Measurements from ENCODE around the gene RPS6KC1. TPM values are rescaled to one million over a fixed set of nuclear protein-coding genes. Genes with fewer than 3 reads are reported as not detected.
A peak's percentile ranks its signal among the peaks of the same experiment; 100 is the strongest.

RPS6KC1 gene
- total and polyA plus RNA-seq, 5 experiments from 2014 or later: 5.1 to 15.6 (median 5.9) TPM

DNA sequence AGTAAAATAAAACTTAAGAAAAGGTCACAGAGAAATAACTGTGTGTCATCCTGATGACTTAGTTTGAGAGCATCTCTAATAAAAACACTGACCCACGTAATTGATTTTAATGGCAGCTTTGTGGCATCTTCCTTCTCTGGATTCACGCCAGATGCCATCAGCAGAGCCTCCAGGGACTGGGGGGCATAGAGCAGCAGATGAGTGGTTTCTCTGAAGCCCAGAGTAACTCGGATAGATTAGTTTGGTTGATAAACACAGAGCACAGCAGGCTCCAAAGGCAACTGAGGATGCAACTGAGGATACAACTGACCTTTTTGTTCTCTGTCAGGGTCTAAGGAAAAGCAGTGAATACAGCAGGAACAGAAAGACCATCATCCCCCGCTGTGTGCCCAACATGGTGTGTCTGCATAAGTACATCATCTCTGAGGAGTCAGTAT is 180.8 kb downstream of the RPS6KC1 start:
- Mint-ChIP-seq H3K27me3 (no peaks in the 10 kb centered on the region), H3K27ac (no peak overlapping the region), H3K4me3 (no peak overlapping the region), H3K36me3 (peaks cover 0 to 20% (median 15%) of the 10 kb centered on the region in 3 donors), H3K9me3 (no peaks in the 10 kb centered on the region), H3K4me1 (peaks cover 2 to 9% (median 5%) of the 10 kb centered on the region in 4 donors)
- DNase-seq: no peak
- POLR2A ChIA-PET: no interaction called here
- no peak for ATAC-seq

DNA sequence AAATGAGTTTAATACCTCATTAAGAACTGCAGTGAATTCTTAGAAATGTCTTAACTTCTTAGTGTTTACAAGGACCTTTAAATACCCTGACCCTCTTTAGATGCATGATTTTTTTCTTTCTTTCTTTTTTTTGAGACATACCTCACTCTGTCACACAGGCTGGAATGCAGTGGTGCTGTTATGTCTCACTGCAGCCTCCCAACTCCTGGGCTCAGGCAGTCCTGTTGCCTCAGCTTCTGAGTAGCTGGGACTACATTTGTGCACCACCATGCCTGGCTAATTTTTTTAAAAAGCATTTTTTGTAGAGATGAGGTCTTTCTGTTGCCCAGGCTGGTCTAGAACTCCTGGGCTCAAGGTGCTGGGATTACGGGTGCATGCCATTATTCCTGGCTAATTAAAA is 191.8 kb downstream of the RPS6KC1 start:
- POLR2A ChIA-PET: no interaction called here
- ATAC-seq: no peak

GRCh38 chr1:213244664-213245091 is 193.6 kb downstream of the RPS6KC1 start:
- DNase-seq (peak in 4 of 10 donors; percentile 1 to 32 (median 30)), ATAC-seq (no peak)
- no peaks in the 10 kb centered on the region for H3K9me3 Mint-ChIP-seq
- no peaks in the 10 kb centered on the region for H3K4me1 Mint-ChIP-seq
- POLR2A ChIA-PET: no interaction called here
- peaks cover 0 to 35% (median 16%) of the 10 kb centered on the region in 3 donors for H3K36me3 Mint-ChIP-seq
- no peak overlapping the region for H3K27ac Mint-ChIP-seq
- no peak overlapping the region for H3K4me3 Mint-ChIP-seq
- H3K27me3 Mint-ChIP-seq: no peaks in the 10 kb centered on the region

More for the DNA sequence above, 191.8 kb downstream of the RPS6KC1 start:
- DNase-seq: no peak
- H3K36me3 Mint-ChIP-seq: peaks cover 0 to 31% (median 16%) of the 10 kb centered on the region in 3 donors
- no peaks in the 10 kb centered on the region for H3K27me3 Mint-ChIP-seq
- no peak overlapping the region for H3K4me3 Mint-ChIP-seq
- no peaks in the 10 kb centered on the region for H3K4me1 Mint-ChIP-seq
- H3K27ac Mint-ChIP-seq: no peak overlapping the region
- H3K9me3 Mint-ChIP-seq: no peaks in the 10 kb centered on the region

- POLR2A ChIA-PET: no interaction called here
- no peak for ATAC-seq
- Mint-ChIP-seq H3K27me3 (no peaks in the 10 kb centered on the region), H3K36me3 (peaks cover 0 to 34% (median 16%) of the 10 kb centered on the region in 3 donors), H3K4me1 (no peaks in the 10 kb centered on the region), H3K27ac (no peak overlapping the region), H3K4me3 (no peak overlapping the region), H3K9me3 (no peaks in the 10 kb centered on the region)
- no peak for DNase-seq
These were observed 194.3 kb downstream of the RPS6KC1 start for GRCh38 chr1:213245260-213245910.

DNA sequence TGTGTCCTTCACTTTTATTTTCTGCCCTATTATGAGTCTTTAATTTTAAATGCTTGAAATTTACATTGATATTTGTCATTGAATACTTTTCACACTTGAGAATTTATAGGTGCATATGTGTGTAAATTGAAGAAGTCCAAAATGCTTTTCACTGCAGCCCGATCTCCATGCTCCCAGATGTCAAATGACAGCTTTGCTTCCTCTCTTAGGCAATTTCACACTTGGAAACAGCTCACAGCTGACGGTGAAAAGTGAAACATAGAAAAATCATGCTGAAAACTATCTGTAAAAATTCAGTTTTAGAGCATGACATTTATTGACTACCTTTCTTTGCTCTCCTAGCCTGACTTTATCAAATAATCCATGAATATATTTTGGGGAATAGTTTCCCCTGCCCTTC is 196.0 kb downstream of the RPS6KC1 start:
- no peak for ATAC-seq
- H3K27me3 Mint-ChIP-seq: no peaks in the 10 kb centered on the region
- POLR2A ChIA-PET: no interaction called here

GRCh38 chr1:213249395-213249794 is 198.4 kb downstream of the RPS6KC1 start:
- Mint-ChIP-seq H3K4me3 (no peak overlapping the region), H3K9me3 (no peaks in the 10 kb centered on the region), H3K36me3 (peaks cover 0 to 22% (median 16%) of the 10 kb centered on the region in 3 donors), H3K27ac (no peak overlapping the region), H3K27me3 (no peaks in the 10 kb centered on the region), H3K4me1 (no peaks in the 10 kb centered on the region)
- POLR2A ChIA-PET: no interaction called here
- DNase-seq (no peak), ATAC-seq (no peak)

More for the DNA sequence above, 196.0 kb downstream of the RPS6KC1 start:
- DNase-seq: no peak
- H3K27ac Mint-ChIP-seq: no peak overlapping the region
- no peaks in the 10 kb centered on the region for H3K9me3 Mint-ChIP-seq
- H3K4me1 Mint-ChIP-seq: no peaks in the 10 kb centered on the region
- no peak overlapping the region for H3K4me3 Mint-ChIP-seq
- H3K36me3 Mint-ChIP-seq: peaks cover 0 to 21% (median 15%) of the 10 kb centered on the region in 3 donors

DNA sequence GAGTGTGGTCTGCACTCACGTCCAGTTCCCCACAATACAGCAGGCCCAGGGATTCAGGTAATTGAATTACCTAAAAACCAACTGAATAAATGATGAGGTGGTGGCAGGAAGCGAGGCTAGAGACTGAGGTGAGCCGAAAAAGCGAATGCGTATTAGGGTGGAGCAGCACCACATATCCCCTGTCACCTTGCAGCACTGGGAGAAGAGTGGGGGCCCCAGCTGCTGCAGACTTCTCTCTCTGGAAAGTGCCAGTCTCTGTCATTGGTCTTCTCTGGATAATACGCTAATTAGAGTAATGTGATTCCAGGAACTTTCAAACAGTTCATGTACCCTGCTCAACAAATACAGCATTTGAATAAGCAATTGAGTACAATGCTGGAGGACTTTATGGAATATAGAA is 199.0 kb downstream of the RPS6KC1 start:
- Mint-ChIP-seq H3K27me3 (no peaks in the 10 kb centered on the region), H3K27ac (no peak overlapping the region), H3K36me3 (peaks cover 0 to 24% (median 16%) of the 10 kb centered on the region in 3 donors), H3K4me3 (no peak overlapping the region), H3K4me1 (no peaks in the 10 kb centered on the region), H3K9me3 (no peaks in the 10 kb centered on the region)
- ATAC-seq: no peak
- POLR2A ChIA-PET: no interaction called here
- no peak for DNase-seq

- H3K9me3 Mint-ChIP-seq: no peaks in the 10 kb centered on the region
- DNase-seq (no peak), ATAC-seq (no peak)
- POLR2A ChIA-PET: no interaction called here
- H3K27me3 Mint-ChIP-seq: no peaks in the 10 kb centered on the region
- no peak overlapping the region for H3K4me3 Mint-ChIP-seq
- H3K4me1 Mint-ChIP-seq: no peaks in the 10 kb centered on the region
- peaks cover 0 to 24% (median 16%) of the 10 kb centered on the region in 3 donors for H3K36me3 Mint-ChIP-seq
- no peak overlapping the region for H3K27ac Mint-ChIP-seq
These were observed 199.4 kb downstream of the RPS6KC1 start for GRCh38 chr1:213250446-213250845.

DNA sequence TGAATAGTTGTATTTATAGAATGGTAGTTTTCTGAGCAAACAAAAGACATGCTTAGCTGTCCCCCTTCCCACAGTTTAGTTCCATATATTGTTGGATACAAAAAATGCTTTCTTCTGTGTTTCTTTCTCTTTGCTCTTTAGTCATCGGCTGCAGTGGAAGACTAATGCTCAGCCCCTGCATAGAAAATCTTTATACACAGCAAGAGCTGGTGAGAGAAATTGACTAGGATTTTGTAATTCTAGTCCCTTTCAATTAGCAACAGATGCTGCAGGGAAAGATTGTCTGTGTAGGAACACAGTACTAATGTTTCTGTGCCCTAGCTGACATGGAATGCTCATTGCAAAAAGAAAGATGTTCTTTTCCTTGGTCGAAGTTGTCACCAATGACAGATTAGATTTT is 200.9 kb downstream of the RPS6KC1 start:
- POLR2A ChIA-PET: no interaction called here
- no peak for ATAC-seq
- Mint-ChIP-seq H3K36me3 (peaks cover 0 to 20% (median 17%) of the 10 kb centered on the region in 3 donors), H3K4me3 (no peak overlapping the region), H3K9me3 (no peaks in the 10 kb centered on the region), H3K4me1 (no peaks in the 10 kb centered on the region), H3K27ac (no peak overlapping the region), H3K27me3 (no peaks in the 10 kb centered on the region)
- no peak for DNase-seq

GRCh38 chr1:213256438-213257087 is 205.5 kb downstream of the RPS6KC1 start:
- ATAC-seq (no peak), DNase-seq (no peak)
- Mint-ChIP-seq H3K4me3 (no peak overlapping the region), H3K9me3 (no peaks in the 10 kb centered on the region), H3K27ac (no peak overlapping the region), H3K27me3 (no peaks in the 10 kb centered on the region), H3K36me3 (peaks cover 0 to 34% (median 20%) of the 10 kb centered on the region in 3 donors), H3K4me1 (no peaks in the 10 kb centered on the region)
- POLR2A ChIA-PET: interaction anchor here (0.6 kb wide), 1 partner anchor 192 kb away, joined by 4 read pairs; no protein-coding TSS in a partner anchor

DNA sequence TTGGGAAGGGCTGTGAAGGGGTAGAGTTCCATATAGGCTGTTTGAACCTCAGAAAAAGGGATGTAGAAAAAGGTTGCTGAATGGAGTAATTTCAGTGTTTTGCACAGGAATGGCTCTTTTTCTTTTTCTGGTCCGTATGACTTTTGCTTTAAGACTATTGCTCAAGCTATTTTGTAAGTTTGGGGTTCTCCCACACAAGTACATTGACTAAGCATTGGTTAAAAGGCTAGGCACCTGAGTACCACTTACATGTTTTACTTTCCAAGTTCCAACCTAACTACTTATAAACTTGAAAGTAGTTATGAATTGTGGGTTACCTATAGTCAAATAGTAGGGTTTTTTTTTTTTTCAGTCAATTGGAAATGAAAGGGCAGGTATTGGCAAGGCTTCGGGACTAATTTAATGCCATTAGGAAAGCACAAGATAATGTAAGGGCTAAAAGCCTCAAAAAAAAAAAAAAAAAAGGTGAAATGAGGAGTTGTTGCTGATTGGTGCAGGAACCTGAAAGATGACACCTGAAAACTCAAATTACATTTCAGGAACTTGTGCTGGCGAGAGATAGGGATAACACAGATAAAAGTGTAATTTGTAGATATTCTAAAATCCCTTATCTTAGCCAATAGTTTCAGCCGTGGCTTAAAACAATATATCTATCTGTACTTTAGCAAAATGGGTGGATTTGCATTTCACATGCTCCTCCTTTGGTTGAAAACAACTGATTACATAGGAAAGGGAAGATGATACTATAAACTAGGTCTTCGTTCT is 209.5 kb downstream of the RPS6KC1 start:
- Mint-ChIP-seq H3K36me3 (peaks cover 29 to 58% (median 48%) of the 10 kb centered on the region in 3 donors), H3K27me3 (no peaks in the 10 kb centered on the region), H3K27ac (no peak overlapping the region), H3K4me1 (no peaks in the 10 kb centered on the region), H3K4me3 (no peak overlapping the region), H3K9me3 (peaks cover 0 to 11% (median 0%) of the 10 kb centered on the region in 9 donors)
- ATAC-seq (no peak), DNase-seq (no peak)
- POLR2A ChIA-PET: no interaction called here

DNA sequence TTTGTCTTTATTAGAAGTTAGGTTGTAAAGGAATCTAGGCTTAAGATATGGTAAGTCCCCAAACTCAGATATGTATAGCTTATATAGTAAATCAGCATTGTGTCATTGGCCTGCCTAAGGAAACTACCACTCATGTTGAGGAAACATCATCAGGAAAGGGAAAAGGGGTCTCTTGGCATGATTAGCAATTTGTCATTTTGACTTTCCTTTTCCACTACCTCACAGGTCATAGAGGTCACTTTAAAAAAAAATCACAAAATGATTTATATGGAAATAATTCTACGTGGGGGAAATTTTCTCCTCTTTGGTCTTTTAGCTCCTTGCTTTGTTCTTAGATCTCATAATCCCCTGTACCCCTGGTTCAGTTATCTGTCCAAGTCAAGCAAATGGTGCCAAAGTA is 213.5 kb downstream of the RPS6KC1 start:
- H3K27ac Mint-ChIP-seq: no peak overlapping the region
- POLR2A ChIA-PET: no interaction called here
- no peak for ATAC-seq
- no peaks in the 10 kb centered on the region for H3K4me1 Mint-ChIP-seq
- no peak for DNase-seq
- H3K4me3 Mint-ChIP-seq: no peak overlapping the region
- H3K36me3 Mint-ChIP-seq: peaks cover 55 to 82% (median 72%) of the 10 kb centered on the region in 3 donors
- no peaks in the 10 kb centered on the region for H3K27me3 Mint-ChIP-seq
- peaks cover 7 to 26% (median 20%) of the 10 kb centered on the region in 9 donors for H3K9me3 Mint-ChIP-seq
